Measurements from ENCODE around the gene TNIK. TPM values are rescaled to one million over a fixed set of nuclear protein-coding genes. Genes with fewer than 3 reads are reported as not detected.
A peak's percentile ranks its signal among the peaks of the same experiment; 100 is the strongest.

TNIK gene
- total RNA-seq, 1 experiment from 2014 or later: 0.69 TPM

- TF ChIP-seq EZH2 (IDR thresholded peaks at IDR 0.05; ENCODE audit: borderline replicate concordance, low read depth, low read length, poor library complexity, severe bottlenecking): no peak
- TF ChIP-seq, protein P1, sequence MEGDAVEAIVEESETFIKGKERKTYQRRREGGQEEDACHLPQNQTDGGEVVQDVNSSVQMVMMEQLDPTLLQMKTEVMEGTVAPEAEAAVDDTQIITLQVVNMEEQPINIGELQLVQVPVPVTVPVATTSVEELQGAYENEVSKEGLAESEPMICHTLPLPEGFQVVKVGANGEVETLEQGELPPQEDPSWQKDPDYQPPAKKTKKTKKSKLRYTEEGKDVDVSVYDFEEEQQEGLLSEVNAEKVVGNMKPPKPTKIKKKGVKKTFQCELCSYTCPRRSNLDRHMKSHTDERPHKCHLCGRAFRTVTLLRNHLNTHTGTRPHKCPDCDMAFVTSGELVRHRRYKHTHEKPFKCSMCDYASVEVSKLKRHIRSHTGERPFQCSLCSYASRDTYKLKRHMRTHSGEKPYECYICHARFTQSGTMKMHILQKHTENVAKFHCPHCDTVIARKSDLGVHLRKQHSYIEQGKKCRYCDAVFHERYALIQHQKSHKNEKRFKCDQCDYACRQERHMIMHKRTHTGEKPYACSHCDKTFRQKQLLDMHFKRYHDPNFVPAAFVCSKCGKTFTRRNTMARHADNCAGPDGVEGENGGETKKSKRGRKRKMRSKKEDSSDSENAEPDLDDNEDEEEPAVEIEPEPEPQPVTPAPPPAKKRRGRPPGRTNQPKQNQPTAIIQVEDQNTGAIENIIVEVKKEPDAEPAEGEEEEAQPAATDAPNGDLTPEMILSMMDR (conservative IDR thresholded peaks at IDR 0.05; ENCODE audit: low read depth, low read length): no peak
- no TSS peak for BruUV-seq (replicated peaks)
- Histone ChIP-seq H3K4me3 (ENCODE audit: low read depth, low read length, poor library complexity, severe bottlenecking) (no peak overlapping the region), H3K9me3 (ENCODE audit: low read depth, low read length, poor library complexity, severe bottlenecking) (no peaks in the 10 kb centered on the region), H3K27me3 (replicated peaks; ENCODE audit: insufficient read depth, low read depth, low read length, poor library complexity) (no peaks in the 10 kb centered on the region), H3K27ac (ENCODE audit: low read depth, low read length, poor library complexity, severe bottlenecking) (no peak overlapping the region), H3K4me1 (ENCODE audit: insufficient read depth, low read length, poor library complexity, severe bottlenecking) (peaks cover 11% of the 10 kb centered on the region), H3K36me3 (ENCODE audit: insufficient read depth, low read length, poor library complexity, severe bottlenecking) (no peaks in the 10 kb centered on the region)
- no peak for DNase-seq (ENCODE audit: low spot score)
- POLR2A ChIA-PET (ENCODE audit: low non-redundant PET): no interaction called here
- intact Hi-C loops (cut with micrococcal nuclease; ENCODE audit: unreplicated experiment): no loop called here
- CTCF ChIA-PET: no interaction called here
Observed at GRCh38 chr3:171330938-171331337, 129.3 kb downstream of the TNIK start.

- Histone ChIP-seq H3K9me3 (ENCODE audit: low read depth, low read length, poor library complexity, severe bottlenecking) (no peaks in the 10 kb centered on the region), H3K27ac (ENCODE audit: low read depth, low read length, poor library complexity, severe bottlenecking) (no peak overlapping the region), H3K27me3 (replicated peaks; ENCODE audit: insufficient read depth, low read depth, low read length, poor library complexity) (no peaks in the 10 kb centered on the region), H3K4me3 (ENCODE audit: low read depth, low read length, poor library complexity, severe bottlenecking) (no peak overlapping the region), H3K36me3 (ENCODE audit: insufficient read depth, low read length, poor library complexity, severe bottlenecking) (no peaks in the 10 kb centered on the region), H3K4me1 (ENCODE audit: insufficient read depth, low read length, poor library complexity, severe bottlenecking) (peaks cover 11% of the 10 kb centered on the region)
- ChIA-PET CTCF (no interaction called here), POLR2A (ENCODE audit: low non-redundant PET) (no interaction called here)
- BruUV-seq (replicated peaks): no TSS peak
- TF ChIP-seq, protein P1 (conservative IDR thresholded peaks at IDR 0.05; ENCODE audit: low read depth, low read length): no peak
- TF ChIP-seq EZH2 (IDR thresholded peaks at IDR 0.05; ENCODE audit: borderline replicate concordance, low read depth, low read length, poor library complexity, severe bottlenecking): no peak
- intact Hi-C loops (cut with micrococcal nuclease; ENCODE audit: unreplicated experiment): no loop called here
- no peak for DNase-seq (ENCODE audit: low spot score)
Observed at GRCh38 chr3:171329746-171330145, 130.5 kb downstream of the TNIK start.

DNA sequence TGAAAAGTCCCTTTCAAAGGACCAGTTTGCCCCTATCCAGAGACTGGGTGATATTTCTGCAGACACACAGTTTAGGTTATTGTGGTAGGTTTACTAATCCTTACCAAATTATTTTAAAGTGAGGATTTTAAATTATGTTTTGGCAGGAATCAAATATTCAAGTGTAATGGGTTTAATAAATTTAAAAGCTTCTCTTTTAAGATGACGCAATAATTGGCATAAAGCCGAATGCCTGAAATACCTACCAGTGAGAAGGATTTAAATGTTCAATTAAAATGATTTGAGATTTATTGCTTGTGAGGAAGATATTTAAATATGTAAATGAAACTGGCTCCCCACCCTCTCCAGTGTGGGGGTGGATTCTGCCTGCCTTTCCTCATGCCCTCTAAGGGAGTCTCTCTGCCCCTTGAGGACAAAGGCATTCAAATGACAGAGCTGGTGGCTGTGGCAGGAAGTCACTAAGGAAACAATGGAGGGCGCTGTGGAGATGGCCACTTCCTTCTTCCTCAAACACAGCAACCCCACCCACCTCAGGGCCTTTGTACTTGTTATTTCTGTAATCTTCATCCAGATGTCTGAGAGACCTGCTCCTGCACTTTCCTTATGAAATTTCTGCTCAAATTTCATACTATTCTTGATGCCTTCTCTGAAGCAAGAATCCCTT, 131.7 kb downstream of the TNIK start:
- TF ChIP-seq, protein P1 (conservative IDR thresholded peaks at IDR 0.05; ENCODE audit: low read depth, low read length): peak; percentile 47
- TF ChIP-seq EZH2 (IDR thresholded peaks at IDR 0.05; ENCODE audit: borderline replicate concordance, low read depth, low read length, poor library complexity, severe bottlenecking): no peak
- Histone ChIP-seq H3K9me3 (ENCODE audit: low read depth, low read length, poor library complexity, severe bottlenecking) (no peaks in the 10 kb centered on the region), H3K27ac (ENCODE audit: low read depth, low read length, poor library complexity, severe bottlenecking) (no peak overlapping the region), H3K4me3 (ENCODE audit: low read depth, low read length, poor library complexity, severe bottlenecking) (no peak overlapping the region), H3K36me3 (ENCODE audit: insufficient read depth, low read length, poor library complexity, severe bottlenecking) (no peaks in the 10 kb centered on the region), H3K4me1 (ENCODE audit: insufficient read depth, low read length, poor library complexity, severe bottlenecking) (peaks cover 11% of the 10 kb centered on the region), H3K27me3 (replicated peaks; ENCODE audit: insufficient read depth, low read depth, low read length, poor library complexity) (no peaks in the 10 kb centered on the region)
- peak; percentile 71 for DNase-seq (ENCODE audit: low spot score)
- no TSS peak for BruUV-seq (replicated peaks)
- intact Hi-C loops (cut with micrococcal nuclease; ENCODE audit: unreplicated experiment): no loop called here
- CTCF ChIA-PET: no interaction called here
- POLR2A ChIA-PET (ENCODE audit: low non-redundant PET): no interaction called here

Data from A673 (cell line).